AG09309 (cell line): ENCODE measurements around the gene NEGR1.

Source experiments
- DNase-seq: peaks from one replicate; pipeline ENCODE4 v3.0.0-alpha.2; 2010; ENCODE audit warnings: low read depth
- H3K4me3 ChIP-seq: 2 replicates; pipeline ENCODE4 v1.5.1; 2011; ENCODE audit warnings: mild to moderate bottlenecking, low read depth, low read length, moderate library complexity; ENCODE audit not compliant: control insufficient read depth
- CTCF ChIP-seq: IDR thresholded peaks from 2 replicates; pipeline ENCODE4 v1.5.1; 2011; ENCODE audit warnings: mild to moderate bottlenecking, low read depth, low read length, inconsistent platforms; ENCODE audit not compliant: insufficient read depth, control insufficient read depth; ENCODE audit errors: missing control alignments

Gene NEGR1

GRCh38 chr1:71660411-71660810 is 621.9 kb downstream of the NEGR1 start:
- no peak overlapping the region for H3K4me3 ChIP-seq
- peak; percentile 65 for DNase-seq
- no peak for TF ChIP-seq CTCF

GRCh38 chr1:71657891-71658679 is 624.3 kb downstream of the NEGR1 start:
- DNase-seq = no peak
- no peak for TF ChIP-seq CTCF
- H3K4me3 ChIP-seq = no peak overlapping the region

- DNase-seq = no peak
- no peak overlapping the region for H3K4me3 ChIP-seq
- no peak for TF ChIP-seq CTCF
Measured at GRCh38 chr1:71656902-71657301, 625.4 kb downstream of the NEGR1 start.

GRCh38 chr1:71655604-71656003 is 626.7 kb downstream of the NEGR1 start:
- no peak overlapping the region for H3K4me3 ChIP-seq
- TF ChIP-seq CTCF = no peak
- no peak for DNase-seq

GRCh38 chr1:71653952-71654351 is 628.4 kb downstream of the NEGR1 start:
- TF ChIP-seq CTCF = no peak
- no peak overlapping the region for H3K4me3 ChIP-seq
- no peak for DNase-seq

GRCh38 chr1:71651214-71651613 is 631.1 kb downstream of the NEGR1 start:
- H3K4me3 ChIP-seq = no peak overlapping the region
- no peak for TF ChIP-seq CTCF
- peak; percentile 63 for DNase-seq

- no peak overlapping the region for H3K4me3 ChIP-seq
- peak; percentile 74 for DNase-seq
- TF ChIP-seq CTCF = no peak
Measured at GRCh38 chr1:71650119-71650518, 632.2 kb downstream of the NEGR1 start.
